Ovary (tissue), 3 donors: ENCODE results near the gene SPPL2A.

Experiments
- CTCF ChIP-seq, 3 donors: fragments of 450-650 bp in 2 of 3; fragments of 200-600 bp in 1 of 3; IDR thresholded peaks; one replicate each; pipeline versions ENCODE4 v1.5.1 to v1.8.0; 2016 to 2022; ENCODE audit warnings: antibody characterized with exemption in 3 of 3, mild to moderate bottlenecking in 1 of 3
- EP300 ChIP-seq: sonication (generic); formaldehyde crosslinking; IDR thresholded peaks from one replicate; pipeline ENCODE4 v1.6.1; 2017; ENCODE audit warnings: antibody characterized with exemption
- POLR2A ChIP-seq: fragments of 450-650 bp; IDR thresholded peaks from one replicate; pipeline ENCODE4 v1.6.1; 2017; ENCODE audit warnings: antibody characterized with exemption, mild to moderate bottlenecking, moderate library complexity
- donor health status: DM: no; HTN: no; CAD: no.

- TF ChIP-seq CTCF (IDR thresholded peaks at IDR 0.05) (no peak), EP300 (no peak), POLR2A (no peak)
Observed at GRCh38 chr15:50750227-50750705, 15.2 kb downstream of the SPPL2A start.
